ENCODE measurements around the gene ADAM33. TPM values are rescaled to one million over a fixed set of nuclear protein-coding genes. Genes with fewer than 3 reads are reported as not detected.

ADAM33 gene
- total and polyA plus RNA-seq, 2 of the 8 experiments (the other 6 are each of a cell fraction or from before 2014, with no cell fraction given): 4.2 to 6.0 TPM

DNA sequence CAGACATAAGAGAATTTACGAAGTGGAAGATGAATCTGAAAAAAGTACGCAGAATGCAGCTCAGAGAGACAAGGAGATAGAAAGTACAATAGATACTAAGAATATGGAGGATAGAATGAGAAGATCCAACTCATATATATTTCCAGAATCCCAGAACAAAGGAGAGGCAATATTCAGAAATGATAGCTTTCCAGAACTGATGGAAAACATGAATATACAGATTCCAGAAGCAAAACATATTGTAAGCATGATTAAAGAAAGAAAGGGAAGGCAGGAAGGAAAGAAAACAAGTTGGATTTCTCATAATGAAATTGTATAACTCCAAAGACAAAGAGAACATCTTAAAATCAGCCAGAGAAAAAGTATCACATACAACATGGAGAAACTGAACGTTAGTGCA is 41.6 kb downstream of the ADAM33 start:
- Histone ChIP-seq H4K91ac (replicated peaks; ENCODE audit: insufficient read length, low read length) (no peak overlapping the region), H3K27me3 (replicated peaks in 1 of 4; ENCODE audit: control insufficient read depth in 3 of 4, extremely low read depth in 1 of 4, insufficient read depth in 3 of 4, low read length in 3 of 4) (no peaks in the 10 kb centered on the region; a peak in 1 of 7 replicates), H3K14ac (ENCODE audit: insufficient read length) (no peak overlapping the region), H3K23ac (ENCODE audit: insufficient read length) (no peak overlapping the region), H2BK12ac (ENCODE audit: low read depth, low read length) (no peak overlapping the region), H4K20me1 (replicated peaks in 1 of 2; ENCODE audit: control insufficient read depth in 1 of 2, insufficient read depth in 2 of 2, low read length in 2 of 2) (no peaks in the 10 kb centered on the region), H4K5ac (ENCODE audit: insufficient read length, low read depth, low read length) (no peak overlapping the region), H3K27ac (ENCODE audit: low read depth, low read length) (no peak overlapping the region), H2BK15ac (ENCODE audit: low read length) (no peak overlapping the region), H3K79me1 (ENCODE audit: low read depth, low read length) (no peaks in the 10 kb centered on the region), H3K4me2 (ENCODE audit: insufficient read depth in 1 of 2, low read depth in 2 of 2, low read length in 2 of 2) (no peak overlapping the region), H3K4ac (replicated peaks; ENCODE audit: insufficient read length, low read depth, low read length) (no peak overlapping the region), H2BK5ac (ENCODE audit: low read depth, low read length) (no peak overlapping the region), H4K8ac (ENCODE audit: extremely low read depth, insufficient read depth, low read length) (no peak overlapping the region), H3K9me3 (ENCODE audit: insufficient read depth in 2 of 2, low read depth in 1 of 2, low read length in 1 of 2) (no peaks in the 10 kb centered on the region), H3K4me3 (ENCODE audit: extremely low read depth in 1 of 4, insufficient read depth in 2 of 4, low read depth in 3 of 4, low read length in 4 of 4) (no peak overlapping the region), H3K56ac (replicated peaks; ENCODE audit: insufficient read length, low read depth, low read length) (no peak overlapping the region), H2AFZ (ENCODE audit: low read length) (no peak overlapping the region), H3K36me3 (ENCODE audit: control insufficient read depth in 2 of 4, insufficient read depth in 4 of 4, low read length in 3 of 4) (no peaks in the 10 kb centered on the region), H2BK120ac (replicated peaks; ENCODE audit: low read depth, low read length) (no peak overlapping the region), H3K4me1 (replicated peaks in 1 of 4; ENCODE audit: control insufficient read depth in 3 of 4, insufficient read depth in 4 of 4, low read length in 3 of 4) (no peaks in the 10 kb centered on the region), H3K79me2 (ENCODE audit: control insufficient read depth in 1 of 2, insufficient read depth in 2 of 2, low read length in 2 of 2) (no peaks in the 10 kb centered on the region), H2AK5ac (ENCODE audit: low read depth, low read length) (no peak overlapping the region), H3K9ac (replicated peaks in 1 of 4; ENCODE audit: extremely low read depth in 1 of 4, low read depth in 3 of 4, low read length in 3 of 4) (no peak overlapping the region), H3K18ac (ENCODE audit: extremely low read depth, low read length) (no peak overlapping the region), H3K23me2 (ENCODE audit: low read depth, low read length) (no peaks in the 10 kb centered on the region), H2BK20ac (ENCODE audit: low read length) (no peak overlapping the region)
- 72% methylated on average over 3 of the region's 3 CpGs; no CpG with 5 or more reads in 1 of the 2 experiments for WGBS, 2 experiments (ENCODE audit: extremely low coverage in 1 of 2, insufficient coverage in 1 of 2, insufficient read length in 1 of 2, insufficient replicate concordance in 2 of 2, low coverage in 1 of 2, low lambda C conversion rate in 2 of 2, missing lambda C conversion rate in 1 of 2)
- CTCF ChIA-PET (ENCODE audit: partially characterized antibody): interaction anchor here (0.7 to 2.0 kb wide), 2 partner anchors 76 to 422 kb away, joined by 3 to 6 read pairs; no protein-coding TSS in a partner anchor
- no peak for TF ChIP-seq JUND (IDR thresholded peaks at IDR 0.05; ENCODE audit: low read length)
- no peak for TF ChIP-seq KDM5A (IDR thresholded peaks at IDR 0.05; ENCODE audit: low read length)
- no peak for TF ChIP-seq CBX8 (IDR thresholded peaks at IDR 0.05; ENCODE audit: borderline replicate concordance, low read depth, low read length)
- no peak for TF ChIP-seq CEBPB (IDR thresholded peaks at IDR 0.05; ENCODE audit: low read depth, low read length)
- TF ChIP-seq PHF8 (conservative IDR thresholded peaks at IDR 0.05; ENCODE audit: low read depth, low read length): no peak
- TF ChIP-seq SP1 (IDR thresholded peaks at IDR 0.05; ENCODE audit: low read depth, low read length): no peak
- no peak for TF ChIP-seq GTF2F1 (IDR thresholded peaks at IDR 0.05; ENCODE audit: borderline replicate concordance, low read depth, low read length)
- TF ChIP-seq SIRT6 (IDR thresholded peaks at IDR 0.05; ENCODE audit: low read length): no peak
- TF ChIP-seq POU5F1 (IDR thresholded peaks at IDR 0.05; ENCODE audit: low read depth, low read length): no peak
- TF ChIP-seq KDM1A (IDR thresholded peaks at IDR 0.05; ENCODE audit: borderline replicate concordance, low read length): no peak
- TF ChIP-seq YY1 (IDR thresholded peaks at IDR 0.05; ENCODE audit: low read depth, low read length): no peak
- no peak for TF ChIP-seq NRF1 (IDR thresholded peaks at IDR 0.05; ENCODE audit: low read depth, low read length)
- no peak for DNase-seq (ENCODE audit: low read depth in 1 of 2, low spot score in 2 of 2)
- no peak for FAIRE-seq
- POLR2A ChIA-PET (ENCODE audit: partially characterized antibody): no interaction called here

Data from H1 (cell line).